Endothelial cell of umbilical vein (primary cell): ENCODE data around the gene CLIC1. TPM values are rescaled to one million over a fixed set of nuclear protein-coding genes. Genes with fewer than 3 reads are reported as not detected.

ENCODE experiments used
- BruUV-seq: library from RNA; stranded (reverse); fragments of 400-500 nt; replicated peaks from 2 replicates; lab custom pipeline; 2021; lab: Mats Ljungman, UMichigan
- CTCF ChIA-PET: fragments of 300-600, 350-600 bp; sonication (Branson Sonifier 250); formaldehyde crosslinking; loops from one replicate; lab custom pipeline; 2021; ENCODE audit warnings: antibody characterized with exemption, inconsistent platforms; lab: Charles Lee
- POLR2A ChIA-PET: fragments of 300-600, 350-600 bp; sonication (Branson Sonifier 250); formaldehyde crosslinking; loops from one replicate; lab custom pipeline; 2021; ENCODE audit warnings: antibody characterized with exemption, inconsistent platforms; lab: Charles Lee
- DNase-seq: peaks from one replicate; pipeline ENCODE4 v3.0.0-alpha.2; 2011; ENCODE audit warnings: low read depth, low spot score
- FAIRE-seq: peaks from 2 replicates; lab custom pipeline; 2011; peaks lifted over from hg19 to GRCh38; lab: Jason Lieb, UNC
- H2AFZ ChIP-seq: 2 replicates; pipeline ENCODE4 v1.6.0; 2012; ENCODE audit warnings: low read depth, low read length, control low read depth, inconsistent platforms
- H3K27ac ChIP-seq: 2 replicates; pipeline ENCODE4 v1.5.1; 2011; ENCODE audit warnings: low read depth, mild to moderate bottlenecking, control low read depth, low read length, moderate library complexity; ENCODE audit not compliant: insufficient read depth
- H3K27me3 ChIP-seq, 2 experiments: 2 replicates each; pipeline versions ENCODE4 v1.6.0 to v1.6.1; 2011; ENCODE audit warnings: low read length in 2 of 2, mixed read lengths in 1 of 2; ENCODE audit not compliant: control insufficient read depth in 2 of 2, insufficient read depth in 2 of 2
- H3K36me3 ChIP-seq, 2 experiments: 2 replicates in 1 of 2; 3 replicates in 1 of 2; pipeline ENCODE4 v1.5.1; 2011; ENCODE audit warnings: low read length in 2 of 2, mild to moderate bottlenecking in 1 of 2, moderate library complexity in 1 of 2; ENCODE audit not compliant: control insufficient read depth in 2 of 2, insufficient read depth in 2 of 2; ENCODE audit errors: extremely low read depth in 1 of 2
- H3K4me1 ChIP-seq: 3 replicates; pipeline ENCODE4 v1.5.1; 2011; ENCODE audit warnings: mild to moderate bottlenecking, low read length; ENCODE audit not compliant: control insufficient read depth, insufficient read depth; ENCODE audit errors: extremely low read depth
- H3K4me2 ChIP-seq: 2 replicates; pipeline ENCODE4 v1.6.1; 2011; ENCODE audit warnings: low read length, control low read depth, mixed read lengths; ENCODE audit not compliant: insufficient read depth
- H3K4me3 ChIP-seq, 3 experiments: fragments of 200-600 bp in 1 of 3; sonication (generic), shearing (Covaris generic) in 1 of 3; replicated peaks in 1 of 3; 2 replicates each; pipeline ENCODE4 v1.5.1; 2011 to 2016; ENCODE audit warnings: control low read depth in 3 of 3, low read length in 3 of 3, mild to moderate bottlenecking in 2 of 3, inconsistent platforms in 1 of 3, low read depth in 1 of 3, moderate library complexity in 1 of 3; ENCODE audit not compliant: insufficient read depth in 1 of 3
- H3K79me2 ChIP-seq: 2 replicates; pipeline ENCODE4 v1.6.0; 2012; ENCODE audit warnings: low read length, inconsistent platforms; ENCODE audit not compliant: control insufficient read depth, insufficient read depth
- H3K9ac ChIP-seq: replicated peaks from 2 replicates; pipeline ENCODE3; 2011; ENCODE audit warnings: low read length, control low read depth; ENCODE audit not compliant: insufficient read depth; ENCODE audit errors: extremely low read depth
- H3K9me1 ChIP-seq: replicated peaks from 3 replicates; pipeline ENCODE4 v1.6.0; 2011; ENCODE audit warnings: mild to moderate bottlenecking, low read length; ENCODE audit not compliant: control insufficient read depth, insufficient read depth; ENCODE audit errors: extremely low read depth
- H3K9me3 ChIP-seq: replicated peaks from 2 replicates; pipeline ENCODE4 v1.5.1; 2012; ENCODE audit warnings: low read length, inconsistent platforms; ENCODE audit not compliant: control insufficient read depth, insufficient read depth
- H4K20me1 ChIP-seq: replicated peaks from 2 replicates; pipeline ENCODE3; 2011; ENCODE audit warnings: mild to moderate bottlenecking, low read length; ENCODE audit not compliant: control insufficient read depth, insufficient read depth; ENCODE audit errors: extremely low read depth
- EZH2 ChIP-seq: IDR thresholded peaks from 2 replicates; pipeline ENCODE4 v1.6.1; 2012; ENCODE audit warnings: borderline replicate concordance, low read depth, mild to moderate bottlenecking, moderate library complexity, low read length, inconsistent platforms; ENCODE audit not compliant: severe bottlenecking
- FOS ChIP-seq: IDR thresholded peaks from 2 replicates; pipeline ENCODE4 v1.6.1; 2011; ENCODE audit warnings: mild to moderate bottlenecking, low read length, moderate library complexity, borderline replicate concordance; ENCODE audit not compliant: insufficient read depth
- GATA2 ChIP-seq: IDR thresholded peaks from 2 replicates; pipeline ENCODE4 v1.7.0; 2011; ENCODE audit warnings: low read depth, mild to moderate bottlenecking, moderate library complexity, mixed read lengths, low read length; ENCODE audit not compliant: insufficient read length, insufficient read depth
- MYC ChIP-seq: IDR thresholded peaks from one replicate; pipeline ENCODE4 v1.6.1; 2011; ENCODE audit warnings: mild to moderate bottlenecking, low read depth, low read length
- POLR2A ChIP-seq: IDR thresholded peaks from 2 replicates; pipeline ENCODE4 v1.6.1; 2012; ENCODE audit warnings: low read depth, mild to moderate bottlenecking, control low read depth, low read length
- POLR2AphosphoS5 ChIP-seq: IDR thresholded peaks from 2 replicates; pipeline ENCODE4 v1.6.1; 2012; ENCODE audit warnings: low read depth, mild to moderate bottlenecking, control low read depth, low read length, moderate library complexity; ENCODE audit not compliant: insufficient read depth
- dilution Hi-C: fragments of 300-500 bp; cut with MboI; formaldehyde crosslinking; loops from one replicate; pipeline ENCODE4 v1.15.0; 2019; ENCODE audit warnings: low sequenced_read_pairs; ENCODE audit not compliant: extremely low pct_ligation_motif_present
- intact Hi-C: fragments of 100-400 bp; cut with micrococcal nuclease; formaldehyde crosslinking; loops from one replicate; pipeline ENCODE4 v1.10.0; 2022
- polyA plus RNA-seq, 4 experiments: library from polyadenylated mRNA; depleted of rRNA in 3 of 4; stranded (reverse) in 3 of 4; unstranded in 1 of 4; fragments of >200 nt; gene quantifications; 2 replicates each; pipeline versions ENCODE4 v1.2.1 to v1.2.3, GENCODE V29; 2011 to 2012; ENCODE audit warnings: missing spikeins in 1 of 4
- total RNA-seq: library from RNA; stranded (reverse); gene quantifications from 2 replicates; pipeline ENCODE4 v1.2.3, GENCODE V29; 2021
- TF ChIP-seq, protein P1 (sequence below), 2 donors: IDR thresholded peaks; 1 replicate in 1 of 2; 2 replicates in 1 of 2; pipeline ENCODE4 v1.5.1; 2011; ENCODE audit warnings: low read length in 2 of 2, mild to moderate bottlenecking in 2 of 2, moderate library complexity in 2 of 2, control low read depth in 1 of 2, inconsistent platforms in 1 of 2, low read depth in 1 of 2; ENCODE audit not compliant: insufficient read depth in 1 of 2; ENCODE audit errors: extremely low read depth in 1 of 2

CLIC1 gene
- total and polyA plus RNA-seq, 2 donors (not counting 3 experiments of a cell fraction or from before 2014, with no cell fraction given) = 543 to 578 TPM

DNA sequence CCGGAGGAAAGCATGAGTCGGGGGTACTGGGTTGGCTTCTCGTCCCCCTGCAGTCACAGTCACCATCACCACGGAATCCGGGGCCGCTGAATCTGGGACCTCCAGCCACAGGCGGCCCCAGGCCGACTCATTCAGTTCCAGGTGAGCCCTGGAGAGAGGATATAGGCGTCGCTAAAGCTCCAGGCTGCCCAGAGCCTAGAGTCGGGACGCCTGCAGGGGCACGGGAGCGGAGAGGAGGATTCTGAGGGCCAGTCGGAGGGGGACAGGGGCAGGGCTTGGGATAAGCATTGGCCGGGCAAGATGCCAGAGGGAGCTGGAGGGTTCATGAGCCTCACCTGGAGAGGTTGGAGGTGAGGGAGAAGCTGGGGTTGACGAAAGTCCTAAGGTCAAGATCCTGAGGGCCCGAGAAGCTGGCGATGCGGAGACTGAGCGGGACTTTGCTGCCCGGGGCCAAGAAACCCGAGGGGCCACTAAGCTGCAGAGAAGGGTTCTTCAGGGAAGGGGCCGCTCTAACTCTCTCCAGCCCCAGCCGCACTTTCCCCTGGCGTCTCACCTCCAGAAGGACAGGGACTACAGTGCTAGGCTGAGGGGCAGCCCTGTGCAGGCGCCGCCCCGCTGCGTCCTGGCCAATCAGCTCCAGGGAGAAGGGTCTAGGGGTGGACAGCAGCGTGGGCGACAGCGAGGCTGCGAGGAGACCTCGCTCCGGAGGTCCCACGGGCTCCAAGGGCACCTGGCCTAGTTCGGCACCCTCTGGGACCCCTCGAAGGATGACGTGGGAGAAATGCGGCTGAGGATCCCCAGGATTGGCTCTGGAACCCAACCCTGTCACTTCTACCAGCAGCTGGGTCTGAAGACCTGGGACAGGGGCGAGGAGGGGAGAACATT lies 29.8 kb upstream of the CLIC1 start:
- POLR2A ChIA-PET = no interaction called here
- CTCF ChIA-PET = interaction anchor here (1.0 to 1.7 kb wide), 5 partner anchors 8 to 40 kb away, joined by 3 to 6 read pairs (median 3); partner anchors contain the start of gene LSM2
- intact Hi-C loops = no loop called here
- H2AFZ ChIP-seq = peak overlapping the region; percentile 38
- no peak overlapping the region for H3K27ac ChIP-seq
- no peak overlapping the region for H3K9ac ChIP-seq
- no peaks in the 10 kb centered on the region for H3K4me1 ChIP-seq
- no peak overlapping the region for H3K4me2 ChIP-seq
- H4K20me1 ChIP-seq = no peaks in the 10 kb centered on the region
- no peaks in the 10 kb centered on the region for H3K79me2 ChIP-seq
- dilution Hi-C loops = no loop called here
- no peaks in the 10 kb centered on the region for H3K9me1 ChIP-seq
- H3K4me3 ChIP-seq = peak overlapping the region in 1 of 3 experiments; percentile 6
- BruUV-seq = no TSS peak
- H3K9me3 ChIP-seq = no peaks in the 10 kb centered on the region
- DNase-seq = peak; percentile 25
- no peaks in the 10 kb centered on the region for H3K27me3 ChIP-seq
- H3K36me3 ChIP-seq = no peaks in the 10 kb centered on the region
- no peak for FAIRE-seq
- TF ChIP-seq FOS (no peak), GATA2 (no peak), EZH2 (no peak), MYC (no peak), POLR2A (no peak), POLR2AphosphoS5 (no peak)
- TF ChIP-seq, protein P1, sequence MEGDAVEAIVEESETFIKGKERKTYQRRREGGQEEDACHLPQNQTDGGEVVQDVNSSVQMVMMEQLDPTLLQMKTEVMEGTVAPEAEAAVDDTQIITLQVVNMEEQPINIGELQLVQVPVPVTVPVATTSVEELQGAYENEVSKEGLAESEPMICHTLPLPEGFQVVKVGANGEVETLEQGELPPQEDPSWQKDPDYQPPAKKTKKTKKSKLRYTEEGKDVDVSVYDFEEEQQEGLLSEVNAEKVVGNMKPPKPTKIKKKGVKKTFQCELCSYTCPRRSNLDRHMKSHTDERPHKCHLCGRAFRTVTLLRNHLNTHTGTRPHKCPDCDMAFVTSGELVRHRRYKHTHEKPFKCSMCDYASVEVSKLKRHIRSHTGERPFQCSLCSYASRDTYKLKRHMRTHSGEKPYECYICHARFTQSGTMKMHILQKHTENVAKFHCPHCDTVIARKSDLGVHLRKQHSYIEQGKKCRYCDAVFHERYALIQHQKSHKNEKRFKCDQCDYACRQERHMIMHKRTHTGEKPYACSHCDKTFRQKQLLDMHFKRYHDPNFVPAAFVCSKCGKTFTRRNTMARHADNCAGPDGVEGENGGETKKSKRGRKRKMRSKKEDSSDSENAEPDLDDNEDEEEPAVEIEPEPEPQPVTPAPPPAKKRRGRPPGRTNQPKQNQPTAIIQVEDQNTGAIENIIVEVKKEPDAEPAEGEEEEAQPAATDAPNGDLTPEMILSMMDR (IDR thresholded peaks at IDR 0.05; ENCODE audit: extremely low read depth in 1 of 2, insufficient read depth in 1 of 2, low read depth in 1 of 2, low read length in 2 of 2) = no peak
